Activated naive CD8-positive, alpha-beta T cell (primary cell): Measurements from ENCODE around the gene ITPKA.

Experiments used
- H3K27ac Mint-ChIP-seq: one replicate; pipeline ENCODE4 v1.8.0; 2021; ENCODE audit warnings: mixed read lengths
- H3K27me3 Mint-ChIP-seq: one replicate; pipeline ENCODE4 v1.8.0; 2021; ENCODE audit warnings: mixed read lengths
- H3K36me3 Mint-ChIP-seq: one replicate; pipeline ENCODE4 v1.8.0; 2021; ENCODE audit warnings: mixed read lengths
- H3K4me1 Mint-ChIP-seq: one replicate; pipeline ENCODE4 v1.8.0; 2021; ENCODE audit warnings: low read depth, mixed read lengths
- H3K4me3 Mint-ChIP-seq: one replicate; pipeline ENCODE4 v1.8.0; 2021; ENCODE audit warnings: mild to moderate bottlenecking, mixed read lengths
- H3K9me3 Mint-ChIP-seq: one replicate; pipeline ENCODE4 v1.8.0; 2021; ENCODE audit warnings: low read depth, mixed read lengths

Gene ITPKA

GRCh38 chr15:41483115-41483514, 10.6 kb upstream of the ITPKA start:
- Mint-ChIP-seq H3K9me3 (no peaks in the 10 kb centered on the region), H3K36me3 (peaks cover 10% of the 10 kb centered on the region)

GRCh38 chr15:41483519-41483918, 10.2 kb upstream of the ITPKA start:
- peak overlapping the region; percentile 52 for H3K4me3 Mint-ChIP-seq
- H3K4me1 Mint-ChIP-seq = peaks cover 23% of the 10 kb centered on the region
- H3K27ac Mint-ChIP-seq = no peak overlapping the region
- no peaks in the 10 kb centered on the region for H3K27me3 Mint-ChIP-seq
- no peaks in the 10 kb centered on the region for H3K9me3 Mint-ChIP-seq
- peaks cover 10% of the 10 kb centered on the region for H3K36me3 Mint-ChIP-seq

More at GRCh38 chr15:41483115-41483514, 10.6 kb upstream of the ITPKA start:
- H3K4me3 Mint-ChIP-seq = peak overlapping the region; percentile 52
- peaks cover 23% of the 10 kb centered on the region for H3K4me1 Mint-ChIP-seq
- H3K27me3 Mint-ChIP-seq = no peaks in the 10 kb centered on the region
- H3K27ac Mint-ChIP-seq = no peak overlapping the region

- H3K9me3 Mint-ChIP-seq = no peaks in the 10 kb centered on the region
- H3K4me1 Mint-ChIP-seq = peaks cover 24% of the 10 kb centered on the region
- H3K27me3 Mint-ChIP-seq = no peaks in the 10 kb centered on the region
- no peak overlapping the region for H3K27ac Mint-ChIP-seq
- no peak overlapping the region for H3K4me3 Mint-ChIP-seq
- H3K36me3 Mint-ChIP-seq = peaks cover 7% of the 10 kb centered on the region
Observed at GRCh38 chr15:41484937-41485625, 8.6 kb upstream of the ITPKA start.

GRCh38 chr15:41486286-41486685, 7.4 kb upstream of the ITPKA start:
- Mint-ChIP-seq H3K4me3 (no peak overlapping the region), H3K9me3 (no peaks in the 10 kb centered on the region), H3K27ac (no peak overlapping the region), H3K36me3 (peaks cover 5% of the 10 kb centered on the region), H3K4me1 (peaks cover 32% of the 10 kb centered on the region), H3K27me3 (no peaks in the 10 kb centered on the region)

GRCh38 chr15:41487381-41487780, 6.3 kb upstream of the ITPKA start:
- Mint-ChIP-seq H3K4me3 (no peak overlapping the region), H3K36me3 (peaks cover 2% of the 10 kb centered on the region), H3K27ac (no peak overlapping the region), H3K9me3 (no peaks in the 10 kb centered on the region), H3K27me3 (peaks cover 4% of the 10 kb centered on the region), H3K4me1 (peaks cover 38% of the 10 kb centered on the region)

- Mint-ChIP-seq H3K27me3 (peaks cover 4% of the 10 kb centered on the region), H3K9me3 (no peaks in the 10 kb centered on the region), H3K4me3 (no peak overlapping the region), H3K27ac (peak overlapping the region; percentile 76), H3K4me1 (peaks cover 40% of the 10 kb centered on the region), H3K36me3 (peaks cover 2% of the 10 kb centered on the region)
Observed at GRCh38 chr15:41487802-41488201, 5.9 kb upstream of the ITPKA start.

GRCh38 chr15:41489641-41490040, 4.0 kb upstream of the ITPKA start:
- no peak overlapping the region for H3K27ac Mint-ChIP-seq

GRCh38 chr15:41490355-41490754, 3.3 kb upstream of the ITPKA start:
- no peak overlapping the region for H3K27ac Mint-ChIP-seq
- peak overlapping the region; percentile 18 for H3K4me3 Mint-ChIP-seq
- peaks cover 29% of the 10 kb centered on the region for H3K4me1 Mint-ChIP-seq
- H3K27me3 Mint-ChIP-seq = peaks cover 4% of the 10 kb centered on the region
- H3K9me3 Mint-ChIP-seq = no peaks in the 10 kb centered on the region
- peaks cover 2% of the 10 kb centered on the region for H3K36me3 Mint-ChIP-seq

More at GRCh38 chr15:41489641-41490040, 4.0 kb upstream of the ITPKA start:
- no peak overlapping the region for H3K4me3 Mint-ChIP-seq
- peaks cover 4% of the 10 kb centered on the region for H3K27me3 Mint-ChIP-seq
- H3K36me3 Mint-ChIP-seq = peaks cover 2% of the 10 kb centered on the region
- no peaks in the 10 kb centered on the region for H3K9me3 Mint-ChIP-seq
- H3K4me1 Mint-ChIP-seq = peaks cover 27% of the 10 kb centered on the region

GRCh38 chr15:41491889-41492288, 1.8 kb upstream of the ITPKA start:
- Mint-ChIP-seq H3K4me3 (peak overlapping the region; percentile 53), H3K27me3 (peaks cover 9% of the 10 kb centered on the region), H3K36me3 (peaks cover 2% of the 10 kb centered on the region), H3K9me3 (no peaks in the 10 kb centered on the region), H3K4me1 (peaks cover 29% of the 10 kb centered on the region), H3K27ac (no peak overlapping the region)

GRCh38 chr15:41492597-41493204, 973 bp upstream of the ITPKA start:
- Mint-ChIP-seq H3K4me3 (peak overlapping the region; percentile 75), H3K27me3 (peaks cover 15% of the 10 kb centered on the region), H3K36me3 (peaks cover 2% of the 10 kb centered on the region), H3K9me3 (no peaks in the 10 kb centered on the region), H3K27ac (no peak overlapping the region), H3K4me1 (peaks cover 28% of the 10 kb centered on the region)

- Mint-ChIP-seq H3K27ac (no peak overlapping the region), H3K27me3 (peaks cover 21% of the 10 kb centered on the region), H3K4me1 (peaks cover 22% of the 10 kb centered on the region), H3K4me3 (no peak overlapping the region), H3K9me3 (no peaks in the 10 kb centered on the region), H3K36me3 (no peaks in the 10 kb centered on the region)
Observed at GRCh38 chr15:41493902-41494189, 172 bp downstream of the ITPKA start.

- peaks cover 22% of the 10 kb centered on the region for H3K4me1 Mint-ChIP-seq
- no peaks in the 10 kb centered on the region for H3K9me3 Mint-ChIP-seq
- peaks cover 22% of the 10 kb centered on the region for H3K27me3 Mint-ChIP-seq
- H3K4me3 Mint-ChIP-seq = peak overlapping the region; percentile 67
- H3K27ac Mint-ChIP-seq = no peak overlapping the region
- H3K36me3 Mint-ChIP-seq = no peaks in the 10 kb centered on the region
Observed at GRCh38 chr15:41494190-41494921, 682 bp downstream of the ITPKA start.

GRCh38 chr15:41494922-41495735, 1.5 kb downstream of the ITPKA start:
- no peaks in the 10 kb centered on the region for H3K9me3 Mint-ChIP-seq
- peaks cover 22% of the 10 kb centered on the region for H3K27me3 Mint-ChIP-seq
- peak overlapping the region; percentile 63 for H3K4me3 Mint-ChIP-seq
- H3K4me1 Mint-ChIP-seq = peaks cover 22% of the 10 kb centered on the region
- H3K36me3 Mint-ChIP-seq = no peaks in the 10 kb centered on the region
- no peak overlapping the region for H3K27ac Mint-ChIP-seq

- Mint-ChIP-seq H3K36me3 (no peaks in the 10 kb centered on the region), H3K4me3 (peak overlapping the region; percentile 63), H3K27ac (no peak overlapping the region), H3K4me1 (peaks cover 18% of the 10 kb centered on the region), H3K27me3 (peaks cover 28% of the 10 kb centered on the region), H3K9me3 (no peaks in the 10 kb centered on the region)
Observed at GRCh38 chr15:41495736-41496599, 2.3 kb downstream of the ITPKA start.
